HepG2 (cell line): ENCODE data around the gene TMEM9. TPM values are rescaled to one million over a fixed set of nuclear protein-coding genes. Genes with fewer than 3 reads are reported as not detected.
A peak's percentile ranks its signal among the peaks of the same experiment; 100 is the strongest.

Experiments used
- CREM ChIP-seq, 2 experiments: sonication (generic) in 1 of 2; formaldehyde crosslinking in 1 of 2; IDR thresholded peaks; 2 replicates each; pipeline versions ENCODE4 v1.4.0 to v1.6.1; 2016 to 2020; ENCODE audit warnings: antibody characterized with exemption in 1 of 2, mild to moderate bottlenecking in 1 of 2, missing genetic modification reagents in 1 of 2
- FOXA3 ChIP-seq: IDR thresholded peaks from 2 replicates; pipeline ENCODE4 v1.6.1; 2016; ENCODE audit warnings: missing genetic modification reagents, missing compliant biosample characterization
- MLX ChIP-seq: IDR thresholded peaks from 2 replicates; pipeline ENCODE4 v1.6.1; 2016
- NFE2L2 ChIP-seq: fragments of 150-350 bp; IDR thresholded peaks from 2 replicates; pipeline ENCODE4 v1.6.1; 2014; ENCODE audit warnings: low read length
- ONECUT2 ChIP-seq: sonication (generic); formaldehyde crosslinking; IDR thresholded peaks from 2 replicates; pipeline ENCODE4 v1.4.0; 2020; ENCODE audit warnings: missing genetic modification reagents
- SETDB1 ChIP-seq: sonication (generic); formaldehyde crosslinking; IDR thresholded peaks from 2 replicates; pipeline ENCODE4 v1.5.1; 2020; ENCODE audit warnings: missing genetic modification reagents, mild to moderate bottlenecking, borderline replicate concordance
- SMAD9 ChIP-seq: sonication (generic); formaldehyde crosslinking; IDR thresholded peaks from 2 replicates; pipeline ENCODE4 v1.5.1; 2020; ENCODE audit warnings: mild to moderate bottlenecking, missing genetic modification reagents
- ZNF292 ChIP-seq: sonication (generic); formaldehyde crosslinking; IDR thresholded peaks from 2 replicates; pipeline ENCODE4 v1.8.1; 2022; ENCODE audit warnings: mild to moderate bottlenecking, low read depth, missing genetic modification reagents, borderline replicate concordance
- ZNF333 ChIP-seq: sonication (generic); formaldehyde crosslinking; IDR thresholded peaks from 2 replicates; pipeline ENCODE4 v1.4.0; 2020; ENCODE audit warnings: mild to moderate bottlenecking, missing genetic modification reagents, borderline replicate concordance
- ZNF512 ChIP-seq: sonication (generic); formaldehyde crosslinking; IDR thresholded peaks from 2 replicates; pipeline ENCODE4 v1.4.0; 2020; ENCODE audit warnings: mild to moderate bottlenecking, missing genetic modification reagents
- ZNF598 ChIP-seq: sonication (generic); formaldehyde crosslinking; IDR thresholded peaks from 2 replicates; pipeline ENCODE4 v1.5.1; 2020; ENCODE audit warnings: mild to moderate bottlenecking, missing genetic modification reagents, borderline replicate concordance
- polyA plus RNA-seq, 8 experiments: library from polyadenylated mRNA; depleted of rRNA in 3 of 8; stranded (reverse) in 7 of 8; unstranded in 1 of 8; fragments of >200 nt; fragmentation: Illumina TruSeq in 4 of 8; extraction: Trizol in 4 of 8; gene quantifications; 2 replicates each; pipeline versions ENCODE4 v1.2.1 to v1.2.3, GENCODE V29; 2011 to 2016; ENCODE audit warnings: low read depth in 4 of 8, missing spikeins in 1 of 8, mixed read lengths in 1 of 8; ENCODE audit not compliant: insufficient read depth in 1 of 8
- total RNA-seq, 5 experiments: library from RNA; depleted of rRNA; stranded (reverse); fragments of >200 nt; fragmentation: Illumina TruSeq; extraction: Trizol; gene quantifications; 2 replicates each; pipeline ENCODE4 v1.2.3, GENCODE V29; 2016; ENCODE audit warnings: low read depth in 1 of 5
- TF ChIP-seq, protein P1 (sequence below): sonication (generic); formaldehyde crosslinking; IDR thresholded peaks from 2 replicates; pipeline ENCODE4 v1.5.0; 2020; ENCODE audit warnings: mild to moderate bottlenecking, low read depth, missing genetic modification reagents, borderline replicate concordance
- TF ChIP-seq, protein P2 (sequence below): sonication (generic); formaldehyde crosslinking; IDR thresholded peaks from 2 replicates; pipeline ENCODE4 v1.5.0; 2020; ENCODE audit warnings: missing genetic modification reagents
- TF ChIP-seq, protein P3 (sequence below): sonication (generic); formaldehyde crosslinking; IDR thresholded peaks from 2 replicates; pipeline ENCODE4 v1.8.0; 2022; ENCODE audit warnings: mild to moderate bottlenecking, missing genetic modification reagents, borderline replicate concordance
- TF ChIP-seq, protein P4 (sequence below): conservative IDR thresholded peaks from 2 replicates; pipeline ENCODE4 v1.6.1; 2018; ENCODE audit warnings: missing genetic modification reagents
- TF ChIP-seq, protein P5 (sequence below): sonication (generic); formaldehyde crosslinking; IDR thresholded peaks from 2 replicates; pipeline ENCODE4 v1.4.0; 2020; ENCODE audit warnings: missing genetic modification reagents, borderline replicate concordance

The TMEM9 gene
- total and polyA plus RNA-seq, 2 of the 13 experiments (the other 11 are each of a cell fraction or from before 2014, with no cell fraction given): 60.9 to 102 TPM

- TF ChIP-seq, protein P1, sequence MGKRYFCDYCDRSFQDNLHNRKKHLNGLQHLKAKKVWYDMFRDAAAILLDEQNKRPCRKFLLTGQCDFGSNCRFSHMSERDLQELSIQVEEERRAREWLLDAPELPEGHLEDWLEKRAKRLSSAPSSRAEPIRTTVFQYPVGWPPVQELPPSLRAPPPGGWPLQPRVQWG (CRISPR knock-in tag): no peak
- TF ChIP-seq ONECUT2 (CRISPR knock-in tag) (no peak), FOXA3 (CRISPR knock-in tag) (no peak), NFE2L2 (no peak), ZNF292 (CRISPR knock-in tag) (no peak), MLX (CRISPR knock-in tag) (no peak), ZNF333 (CRISPR knock-in tag) (no peak), ZNF512 (CRISPR knock-in tag) (no peak), SETDB1 (CRISPR knock-in tag) (no peak), CREM (IDR thresholded peaks at IDR 0.05) (no peak), CREM (CRISPR knock-in tag; IDR thresholded peaks at IDR 0.05) (no peak), ZNF598 (CRISPR knock-in tag) (0 out of 2 replicates have a peak, but pooled peaks have one; percentile 27), SMAD9 (CRISPR knock-in tag) (no peak)
- TF ChIP-seq, protein P2, sequence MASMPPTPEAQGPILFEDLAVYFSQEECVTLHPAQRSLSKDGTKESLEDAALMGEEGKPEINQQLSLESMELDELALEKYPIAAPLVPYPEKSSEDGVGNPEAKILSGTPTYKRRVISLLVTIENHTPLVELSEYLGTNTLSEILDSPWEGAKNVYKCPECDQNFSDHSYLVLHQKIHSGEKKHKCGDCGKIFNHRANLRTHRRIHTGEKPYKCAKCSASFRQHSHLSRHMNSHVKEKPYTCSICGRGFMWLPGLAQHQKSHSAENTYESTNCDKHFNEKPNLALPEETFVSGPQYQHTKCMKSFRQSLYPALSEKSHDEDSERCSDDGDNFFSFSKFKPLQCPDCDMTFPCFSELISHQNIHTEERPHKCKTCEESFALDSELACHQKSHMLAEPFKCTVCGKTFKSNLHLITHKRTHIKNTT: no peak
- TF ChIP-seq, protein P3, sequence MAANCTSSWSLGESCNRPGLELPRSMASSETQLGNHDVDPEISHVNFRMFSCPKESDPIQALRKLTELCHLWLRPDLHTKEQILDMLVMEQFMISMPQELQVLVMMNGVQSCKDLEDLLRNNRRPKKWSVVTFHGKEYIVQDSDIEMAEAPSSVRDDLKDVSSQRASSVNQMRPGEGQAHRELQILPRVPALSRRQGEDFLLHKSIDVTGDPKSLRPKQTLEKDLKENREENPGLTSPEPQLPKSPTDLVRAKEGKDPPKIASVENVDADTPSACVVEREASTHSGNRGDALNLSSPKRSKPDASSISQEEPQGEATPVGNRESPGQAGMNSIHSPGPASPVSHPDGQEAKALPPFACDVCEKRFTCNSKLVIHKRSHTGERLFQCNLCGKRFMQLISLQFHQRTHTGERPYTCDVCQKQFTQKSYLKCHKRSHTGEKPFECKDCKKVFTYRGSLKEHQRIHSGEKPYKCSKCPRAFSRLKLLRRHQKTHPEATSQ (CRISPR knock-in tag): no peak
- TF ChIP-seq, protein P4, sequence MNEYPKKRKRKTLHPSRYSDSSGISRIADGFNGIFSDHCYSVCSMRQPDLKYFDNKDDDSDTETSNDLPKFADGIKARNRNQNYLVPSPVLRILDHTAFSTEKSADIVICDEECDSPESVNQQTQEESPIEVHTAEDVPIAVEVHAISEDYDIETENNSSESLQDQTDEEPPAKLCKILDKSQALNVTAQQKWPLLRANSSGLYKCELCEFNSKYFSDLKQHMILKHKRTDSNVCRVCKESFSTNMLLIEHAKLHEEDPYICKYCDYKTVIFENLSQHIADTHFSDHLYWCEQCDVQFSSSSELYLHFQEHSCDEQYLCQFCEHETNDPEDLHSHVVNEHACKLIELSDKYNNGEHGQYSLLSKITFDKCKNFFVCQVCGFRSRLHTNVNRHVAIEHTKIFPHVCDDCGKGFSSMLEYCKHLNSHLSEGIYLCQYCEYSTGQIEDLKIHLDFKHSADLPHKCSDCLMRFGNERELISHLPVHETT (CRISPR knock-in tag): no peak
- TF ChIP-seq, protein P5, sequence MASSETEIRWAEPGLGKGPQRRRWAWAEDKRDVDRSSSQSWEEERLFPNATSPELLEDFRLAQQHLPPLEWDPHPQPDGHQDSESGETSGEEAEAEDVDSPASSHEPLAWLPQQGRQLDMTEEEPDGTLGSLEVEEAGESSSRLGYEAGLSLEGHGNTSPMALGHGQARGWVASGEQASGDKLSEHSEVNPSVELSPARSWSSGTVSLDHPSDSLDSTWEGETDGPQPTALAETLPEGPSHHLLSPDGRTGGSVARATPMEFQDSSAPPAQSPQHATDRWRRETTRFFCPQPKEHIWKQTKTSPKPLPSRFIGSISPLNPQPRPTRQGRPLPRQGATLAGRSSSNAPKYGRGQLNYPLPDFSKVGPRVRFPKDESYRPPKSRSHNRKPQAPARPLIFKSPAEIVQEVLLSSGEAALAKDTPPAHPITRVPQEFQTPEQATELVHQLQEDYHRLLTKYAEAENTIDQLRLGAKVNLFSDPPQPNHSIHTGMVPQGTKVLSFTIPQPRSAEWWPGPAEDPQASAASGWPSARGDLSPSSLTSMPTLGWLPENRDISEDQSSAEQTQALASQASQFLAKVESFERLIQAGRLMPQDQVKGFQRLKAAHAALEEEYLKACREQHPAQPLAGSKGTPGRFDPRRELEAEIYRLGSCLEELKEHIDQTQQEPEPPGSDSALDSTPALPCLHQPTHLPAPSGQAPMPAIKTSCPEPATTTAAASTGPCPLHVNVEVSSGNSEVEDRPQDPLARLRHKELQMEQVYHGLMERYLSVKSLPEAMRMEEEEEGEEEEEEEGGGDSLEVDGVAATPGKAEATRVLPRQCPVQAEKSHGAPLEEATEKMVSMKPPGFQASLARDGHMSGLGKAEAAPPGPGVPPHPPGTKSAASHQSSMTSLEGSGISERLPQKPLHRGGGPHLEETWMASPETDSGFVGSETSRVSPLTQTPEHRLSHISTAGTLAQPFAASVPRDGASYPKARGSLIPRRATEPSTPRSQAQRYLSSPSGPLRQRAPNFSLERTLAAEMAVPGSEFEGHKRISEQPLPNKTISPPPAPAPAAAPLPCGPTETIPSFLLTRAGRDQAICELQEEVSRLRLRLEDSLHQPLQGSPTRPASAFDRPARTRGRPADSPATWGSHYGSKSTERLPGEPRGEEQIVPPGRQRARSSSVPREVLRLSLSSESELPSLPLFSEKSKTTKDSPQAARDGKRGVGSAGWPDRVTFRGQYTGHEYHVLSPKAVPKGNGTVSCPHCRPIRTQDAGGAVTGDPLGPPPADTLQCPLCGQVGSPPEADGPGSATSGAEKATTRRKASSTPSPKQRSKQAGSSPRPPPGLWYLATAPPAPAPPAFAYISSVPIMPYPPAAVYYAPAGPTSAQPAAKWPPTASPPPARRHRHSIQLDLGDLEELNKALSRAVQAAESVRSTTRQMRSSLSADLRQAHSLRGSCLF (CRISPR knock-in tag): no peak
Measured at GRCh38 chr1:201114245-201115131, 39.8 kb downstream of the TMEM9 start (continued).
